Fibroblast of gingiva (primary cell): ENCODE measurements around the gene CNGB1.
"Not testable (repeated sequence)": the region's sequence is repeated elsewhere in the genome, so short reads cannot be mapped to it uniquely, and the experiment has no call there.

Experiments used
- DNase-seq: peaks from one replicate; pipeline ENCODE4 v3.0.0-alpha.2; 2011; ENCODE audit warnings: low read depth

The CNGB1 gene

GRCh38 chr16:57903656-57904055 lies 67.3 kb downstream of the CNGB1 start:
- DNase-seq = no peak

- no peak for DNase-seq
These were observed 69.4 kb downstream of the CNGB1 start for GRCh38 chr16:57901480-57902069.

DNA sequence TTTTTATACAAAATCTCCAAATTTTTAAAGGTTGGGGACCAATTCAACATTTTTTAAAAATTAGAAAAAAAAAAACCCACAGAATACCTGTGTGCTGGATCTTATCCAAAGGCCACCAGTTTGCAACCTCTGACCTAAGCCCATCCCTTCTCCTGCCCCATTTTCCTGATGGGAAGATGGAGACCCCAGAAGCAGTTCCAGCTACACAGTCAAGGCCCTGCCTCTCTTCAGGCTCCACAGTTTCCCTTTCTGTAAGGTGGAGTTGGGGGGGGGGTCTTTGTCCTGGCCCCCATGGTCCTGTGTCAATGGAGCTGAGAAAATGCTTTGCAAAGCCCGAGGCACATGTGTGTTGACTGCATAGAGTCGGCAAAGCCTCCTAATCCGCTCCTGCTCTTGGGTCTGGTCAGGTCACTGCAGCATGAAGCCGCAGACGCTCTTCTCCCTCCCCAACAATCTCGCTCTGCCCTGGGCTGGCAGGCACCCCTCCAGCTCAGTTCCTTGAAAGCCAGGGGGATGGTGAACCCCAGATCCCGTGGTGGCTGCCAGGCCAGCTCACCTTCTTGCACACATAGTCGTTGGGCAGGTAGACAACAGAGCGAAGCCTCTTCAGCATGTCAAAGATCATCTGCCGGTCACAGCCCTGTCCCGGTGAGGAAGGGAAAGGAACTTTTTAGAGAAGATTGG lies 70.0 kb downstream of the CNGB1 start:
- DNase-seq = no peak

GRCh38 chr16:57899771-57900661 lies 70.9 kb downstream of the CNGB1 start:
- DNase-seq = peak; percentile 60

GRCh38 chr16:57898961-57899360 lies 72.0 kb downstream of the CNGB1 start:
- DNase-seq = no peak

- DNase-seq = no peak
These were observed 72.9 kb downstream of the CNGB1 start for GRCh38 chr16:57897996-57898395.

- no peak for DNase-seq
These were observed 73.7 kb downstream of the CNGB1 start for GRCh38 chr16:57897053-57897784.

- not testable (repeated sequence) for DNase-seq
These were observed 75.8 kb downstream of the CNGB1 start for GRCh38 chr16:57895081-57895547.

- DNase-seq = no peak
These were observed 76.4 kb downstream of the CNGB1 start for GRCh38 chr16:57894390-57895080.

DNA sequence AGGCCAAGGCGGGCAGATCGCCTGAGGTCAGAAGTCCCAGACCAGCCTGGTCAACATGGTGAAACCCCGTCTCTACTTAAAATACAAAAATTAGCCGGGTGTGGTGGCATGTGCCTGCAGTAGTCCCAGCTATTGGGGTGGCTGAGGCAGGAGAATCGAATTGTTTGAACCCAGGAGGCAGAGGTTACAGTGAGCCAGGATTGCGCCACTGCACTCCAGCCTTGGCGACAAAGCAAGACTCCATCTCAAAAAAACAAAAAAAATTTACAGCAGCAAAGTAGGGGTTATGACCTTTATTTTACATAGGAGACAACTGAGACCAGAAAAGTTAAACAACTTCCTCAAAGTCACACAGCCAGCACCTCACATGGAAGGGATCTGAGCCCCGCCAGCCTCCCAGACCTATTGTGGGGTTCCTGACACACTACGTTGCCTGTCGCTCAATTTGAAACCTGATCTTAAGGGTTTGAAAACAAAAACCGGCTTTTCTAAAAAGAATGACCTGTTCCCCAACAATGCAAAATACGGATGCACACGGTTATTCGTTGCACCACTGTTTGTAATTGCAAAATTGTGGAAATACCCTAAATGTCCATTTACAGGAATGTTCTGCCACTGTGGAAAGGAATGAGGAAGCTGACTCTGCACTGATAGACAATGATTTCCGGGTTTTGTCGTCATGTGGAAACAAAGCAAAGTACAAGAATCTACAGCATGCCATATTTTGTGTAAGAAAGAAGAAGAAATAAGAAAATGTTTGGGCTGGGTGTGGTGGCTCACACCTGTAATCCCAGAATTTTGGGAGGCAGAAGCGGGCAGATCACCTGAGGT lies 77.2 kb downstream of the CNGB1 start:
- peak; percentile 78 for DNase-seq

GRCh38 chr16:57893217-57893558 lies 77.7 kb downstream of the CNGB1 start:
- DNase-seq = no peak

DNA sequence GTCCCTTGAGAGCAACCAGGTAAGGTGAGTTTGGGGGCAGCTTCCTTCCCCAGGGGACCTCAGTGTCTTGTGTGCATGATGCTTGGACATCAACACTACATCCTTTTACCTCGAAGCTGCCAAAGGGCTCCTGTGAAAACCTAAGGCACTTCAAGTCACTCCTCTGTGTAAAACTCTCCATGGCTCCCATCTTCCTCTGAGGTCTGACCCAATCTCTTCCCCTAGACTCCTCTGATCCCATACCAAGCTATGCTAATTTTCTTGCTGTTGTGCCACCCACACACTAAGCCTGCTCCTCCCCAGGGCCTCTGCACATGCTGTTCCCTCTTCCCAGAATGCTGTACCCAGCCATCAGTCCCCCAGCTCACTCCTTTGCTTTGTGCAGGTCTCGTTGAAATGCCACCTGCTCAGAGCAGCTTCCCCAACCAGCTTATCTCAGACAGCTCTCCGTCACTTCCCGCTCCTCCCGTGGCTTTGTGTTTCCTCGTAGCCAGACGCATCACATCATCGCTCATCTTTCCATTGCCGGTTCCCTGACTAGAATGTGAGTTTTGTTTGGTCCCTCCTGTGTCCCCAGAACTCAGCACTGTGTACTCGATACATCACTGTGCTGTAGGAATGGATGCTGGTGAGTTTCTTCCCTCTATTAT lies 78.4 kb downstream of the CNGB1 start:
- DNase-seq = no peak

GRCh38 chr16:57892041-57892440 lies 78.9 kb downstream of the CNGB1 start:
- peak; percentile 83 for DNase-seq

DNA sequence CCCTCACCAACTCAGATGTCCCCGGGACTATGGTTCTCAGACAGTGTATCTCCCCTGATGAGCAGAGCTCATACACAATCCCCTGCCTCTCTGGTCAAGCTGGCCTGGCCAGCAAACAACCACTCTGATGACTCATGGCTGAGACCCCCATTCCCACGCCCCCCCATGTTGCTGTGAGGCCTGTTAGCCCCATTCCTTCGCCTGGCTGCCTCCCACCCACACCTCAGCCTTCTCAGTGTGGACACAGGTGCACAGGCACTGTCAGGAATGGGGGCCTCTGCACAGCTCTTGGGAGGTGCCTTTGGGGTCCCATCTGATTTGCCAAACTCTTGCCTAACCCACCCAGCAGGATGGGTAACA lies 80.2 kb downstream of the CNGB1 start:
- no peak for DNase-seq

DNA sequence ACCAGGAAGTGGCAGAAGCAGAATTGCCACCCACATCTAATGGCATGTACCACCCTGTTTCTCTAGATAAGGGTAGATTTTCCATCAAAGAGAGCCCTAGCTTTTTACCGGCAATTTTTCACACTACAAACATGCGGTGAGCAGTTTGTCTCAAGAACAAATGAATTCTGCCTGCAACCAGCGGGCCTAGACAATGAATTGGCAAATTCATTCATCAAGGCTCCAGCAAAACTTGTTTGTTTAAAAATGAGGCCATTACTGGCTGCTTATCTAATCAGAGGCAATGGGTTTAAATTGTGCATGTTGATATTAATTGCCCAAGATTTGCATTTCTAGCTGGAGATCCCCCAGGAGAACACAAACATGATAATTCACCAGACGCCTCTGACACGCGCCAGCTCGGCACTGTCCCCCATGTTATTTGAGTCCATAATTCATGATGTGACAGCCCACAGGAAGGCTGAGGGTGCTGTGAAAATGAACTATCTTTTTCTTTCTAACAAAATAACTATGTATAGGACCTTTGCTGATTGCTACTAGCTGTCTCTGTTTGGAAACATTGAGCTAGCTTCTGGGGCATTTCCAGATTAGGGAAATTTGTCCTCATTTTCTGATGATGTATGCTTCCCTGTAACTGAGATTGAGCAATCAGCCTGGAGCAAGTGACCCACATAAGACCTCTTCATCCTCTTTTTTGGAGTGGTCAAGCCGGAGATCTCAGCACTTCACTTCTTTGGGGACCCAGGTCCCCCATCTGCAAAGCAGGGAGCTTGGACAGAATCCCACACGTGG lies 80.8 kb downstream of the CNGB1 start:
- DNase-seq = peak; percentile 71

DNA sequence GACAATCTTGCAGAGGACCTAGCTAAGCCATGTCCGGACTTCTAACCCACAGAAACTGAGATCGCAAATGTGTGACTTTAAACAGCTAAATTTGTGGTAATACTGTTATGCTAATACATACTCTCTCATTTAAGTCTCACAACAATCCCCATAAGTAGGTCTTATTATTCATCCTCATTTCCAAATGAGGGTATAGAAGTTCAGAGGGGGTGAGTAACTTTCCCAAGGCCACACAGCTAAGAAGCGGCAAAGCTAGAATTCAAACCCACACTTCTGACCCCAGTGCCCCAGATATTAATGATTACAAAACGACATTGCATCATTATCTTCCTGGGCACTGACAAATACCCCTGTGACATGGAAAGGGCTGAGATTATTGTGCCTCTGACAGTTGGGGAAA lies 81.4 kb downstream of the CNGB1 start:
- no peak for DNase-seq

DNA sequence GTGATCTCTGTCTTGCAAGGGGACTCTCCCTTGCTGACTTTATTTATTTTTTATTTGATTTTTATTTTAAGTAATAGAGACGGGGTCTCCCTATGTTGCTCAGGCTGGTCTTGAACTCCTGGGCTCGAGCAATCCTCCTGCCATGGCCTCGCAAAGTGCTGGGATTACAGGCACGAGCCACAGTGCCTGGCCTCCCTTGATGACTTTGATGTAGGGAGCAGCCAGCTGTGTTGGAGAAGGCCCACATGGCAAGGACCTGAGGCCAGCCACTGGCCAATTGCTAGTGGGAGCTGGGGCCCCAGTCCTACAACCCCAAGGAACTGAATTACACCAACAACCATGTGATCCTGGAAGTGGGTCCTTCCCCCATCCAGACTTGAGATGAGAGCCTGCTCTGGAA lies 81.8 kb downstream of the CNGB1 start:
- no peak for DNase-seq

DNA sequence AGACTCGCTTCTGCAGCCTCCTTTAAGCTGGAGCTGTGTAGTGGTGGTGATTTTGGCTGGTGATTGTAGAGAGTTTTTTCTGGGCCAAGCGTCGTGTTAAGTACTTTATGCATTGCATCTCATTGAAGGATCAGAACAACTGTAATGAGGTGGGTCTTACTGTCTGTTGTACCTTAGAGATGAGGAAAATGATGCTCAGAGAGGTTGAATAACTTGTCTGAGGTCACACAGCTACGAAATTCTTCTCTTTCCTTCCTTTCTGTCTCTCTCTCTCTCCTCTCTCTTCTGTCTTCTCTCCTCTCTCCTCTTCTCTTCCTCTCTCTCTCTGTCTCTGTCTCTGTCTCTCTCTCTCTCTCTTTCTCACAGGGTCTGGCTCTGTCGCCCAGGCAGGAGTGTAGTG lies 82.8 kb downstream of the CNGB1 start:
- DNase-seq = no peak

- DNase-seq = no peak
These were observed 83.2 kb downstream of the CNGB1 start for GRCh38 chr16:57887711-57888110.

DNA sequence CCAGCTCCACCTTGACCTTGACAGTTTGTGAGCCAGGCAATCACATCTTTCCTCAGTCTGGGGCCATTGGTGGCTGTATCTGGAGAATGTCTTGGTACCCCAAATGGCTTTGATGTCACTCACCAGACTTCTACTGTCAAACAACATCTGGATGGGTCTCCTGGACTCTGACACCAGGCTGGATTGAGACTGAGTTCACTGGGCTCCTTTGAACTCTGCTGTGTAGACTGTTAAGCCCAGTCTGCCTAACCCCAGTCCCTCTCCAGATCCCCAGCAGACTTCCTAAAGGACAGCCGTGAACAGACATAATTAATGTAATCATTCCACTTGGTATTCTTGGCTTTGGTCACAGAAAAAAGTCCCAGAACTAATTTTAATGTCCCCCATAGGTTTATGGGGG lies 84.5 kb downstream of the CNGB1 start:
- DNase-seq = no peak
